ENCODE results near the gene NDUFC1. TPM values are rescaled to one million over a fixed set of nuclear protein-coding genes. Genes with fewer than 3 reads are reported as not detected.

The NDUFC1 gene
- total RNA-seq, 2 experiments from 2014 or later: 56.2 to 60.6 TPM

GRCh38 chr4:139253713-139254112, 48.6 kb downstream of the NDUFC1 start:
- Mint-ChIP-seq H3K9me3 (no peaks in the 10 kb centered on the region), H3K27me3 (no peaks in the 10 kb centered on the region), H3K4me3 (no peak overlapping the region), H3K27ac (no peak overlapping the region), H3K4me1 (ENCODE audit: low read depth) (no peaks in the 10 kb centered on the region), H3K36me3 (ENCODE audit: low read depth) (no peaks in the 10 kb centered on the region)
- intact Hi-C loops (cut with micrococcal nuclease): no loop called here
- DNase-seq (no peak), ATAC-seq (no peak)
- CTCF ChIA-PET: interaction anchor here (1.6 kb wide), 1 partner anchor 26 kb away, joined by 4 read pairs; no protein-coding TSS in a partner anchor
- POLR2A ChIA-PET: no interaction called here
- TF ChIP-seq CTCF (IDR thresholded peaks at IDR 0.05): no peak

DNA sequence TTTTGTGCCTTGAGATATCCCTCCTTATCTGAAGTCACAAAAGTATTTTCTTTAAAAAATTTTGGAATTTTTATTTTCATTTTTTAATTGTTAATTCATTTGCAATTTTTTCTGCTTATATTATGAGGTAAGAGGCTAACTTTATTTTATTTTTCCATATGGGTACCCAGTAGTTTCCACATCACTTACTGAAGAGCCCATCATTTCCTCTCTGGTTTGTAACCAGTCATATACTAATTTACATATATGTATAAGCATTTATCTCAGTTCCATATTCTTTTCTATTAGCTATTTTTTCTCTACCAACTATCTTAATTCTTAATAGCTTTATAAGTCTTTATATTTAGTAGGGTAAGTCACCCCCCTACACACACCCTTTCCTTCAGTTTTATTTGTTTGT, 49.2 kb downstream of the NDUFC1 start:
- no peak for ATAC-seq
- H3K27me3 Mint-ChIP-seq: no peaks in the 10 kb centered on the region
- H3K4me1 Mint-ChIP-seq (ENCODE audit: low read depth): no peaks in the 10 kb centered on the region
- no peak overlapping the region for H3K4me3 Mint-ChIP-seq
- no peak for TF ChIP-seq CTCF (IDR thresholded peaks at IDR 0.05)
- POLR2A ChIA-PET: no interaction called here
- CTCF ChIA-PET: interaction anchor here (0.6 to 1.6 kb wide), 3 partner anchors 13 to 223 kb away, joined by 3 to 4 read pairs (median 3); no protein-coding TSS in a partner anchor
- H3K27ac Mint-ChIP-seq: no peak overlapping the region
- no peak for DNase-seq
- no peaks in the 10 kb centered on the region for H3K9me3 Mint-ChIP-seq
- intact Hi-C loops (cut with micrococcal nuclease): no loop called here
- H3K36me3 Mint-ChIP-seq (ENCODE audit: low read depth): no peaks in the 10 kb centered on the region

DNA sequence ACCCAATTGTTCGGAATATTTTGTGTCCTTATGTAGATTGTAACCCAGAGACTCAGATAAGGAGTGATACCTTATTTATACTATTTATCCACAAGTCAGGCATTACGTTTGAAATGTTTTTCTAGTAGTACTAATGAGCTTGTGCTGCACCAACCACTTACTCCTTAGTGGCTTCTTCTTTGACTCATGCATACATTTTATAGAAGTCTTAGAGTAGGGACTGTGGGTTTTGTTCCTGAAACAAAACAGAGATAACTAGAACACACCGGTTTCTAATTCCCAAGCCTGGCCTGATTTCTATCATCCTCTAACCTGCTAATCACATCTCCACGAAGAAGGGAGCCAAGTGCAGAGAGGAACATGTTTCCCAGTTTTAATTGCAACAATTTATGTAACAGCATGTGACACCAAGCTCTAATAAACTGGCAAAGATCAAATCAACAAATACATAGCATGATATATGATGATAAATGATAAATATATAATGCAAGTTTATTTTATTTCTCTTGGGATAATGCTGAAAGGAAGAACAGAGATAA, 54.5 kb downstream of the NDUFC1 start:
- no peak overlapping the region for H3K27ac Mint-ChIP-seq
- no peaks in the 10 kb centered on the region for H3K4me1 Mint-ChIP-seq (ENCODE audit: low read depth)
- H3K27me3 Mint-ChIP-seq: no peaks in the 10 kb centered on the region
- H3K9me3 Mint-ChIP-seq: no peaks in the 10 kb centered on the region
- TF ChIP-seq CTCF (IDR thresholded peaks at IDR 0.05): no peak
- intact Hi-C loops (cut with micrococcal nuclease): no loop called here
- H3K36me3 Mint-ChIP-seq (ENCODE audit: low read depth): no peaks in the 10 kb centered on the region
- ATAC-seq (no peak), DNase-seq (no peak)
- ChIA-PET POLR2A (no interaction called here), CTCF (no interaction called here)
- no peak overlapping the region for H3K4me3 Mint-ChIP-seq

DNA sequence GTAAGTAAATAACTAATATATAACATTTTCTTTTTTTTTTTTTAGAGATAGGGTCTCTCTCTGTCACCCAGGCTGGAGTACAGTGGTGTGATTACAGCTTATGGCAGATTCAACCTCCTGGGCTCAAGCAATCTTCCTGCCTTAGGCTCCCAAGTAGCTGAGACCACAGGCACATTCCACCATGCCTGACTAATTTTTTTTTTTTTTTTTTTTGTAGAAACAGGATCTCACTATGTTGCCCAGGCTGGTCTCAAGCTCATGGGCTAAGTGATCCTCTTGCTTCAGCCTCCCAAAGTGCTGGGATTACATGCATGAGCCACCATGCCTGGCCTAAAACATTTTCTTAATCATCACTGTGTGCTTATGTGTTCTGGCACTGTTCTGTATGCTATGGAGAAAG, 55.0 kb downstream of the NDUFC1 start:
- H3K9me3 Mint-ChIP-seq: no peaks in the 10 kb centered on the region
- no peak for DNase-seq
- H3K4me3 Mint-ChIP-seq: no peak overlapping the region
- intact Hi-C loops (cut with micrococcal nuclease): no loop called here
- H3K27ac Mint-ChIP-seq: no peak overlapping the region
- no peak for ATAC-seq
- ChIA-PET CTCF (no interaction called here), POLR2A (no interaction called here)
- H3K27me3 Mint-ChIP-seq: no peaks in the 10 kb centered on the region
- H3K4me1 Mint-ChIP-seq (ENCODE audit: low read depth): no peaks in the 10 kb centered on the region
- no peaks in the 10 kb centered on the region for H3K36me3 Mint-ChIP-seq (ENCODE audit: low read depth)
- TF ChIP-seq CTCF (IDR thresholded peaks at IDR 0.05): no peak

DNA sequence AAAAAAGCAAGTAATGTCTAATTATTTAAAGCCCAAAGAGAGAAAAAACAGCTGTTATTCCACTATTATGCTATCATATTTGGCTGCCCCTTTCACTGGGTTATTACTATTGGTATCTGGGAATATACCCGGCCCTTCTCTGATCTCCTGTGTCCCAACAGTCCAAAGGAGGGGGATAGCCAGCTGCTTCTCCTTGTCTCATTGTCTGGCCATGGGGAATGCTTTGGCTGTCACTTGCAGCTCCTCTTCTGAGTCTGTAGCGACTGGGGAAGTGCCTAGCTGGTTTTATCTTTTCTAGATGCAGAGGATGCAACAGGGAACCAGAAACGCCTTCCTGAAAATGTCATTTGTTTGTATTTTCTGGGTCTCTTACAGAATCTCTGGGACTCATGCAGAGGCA, 56.1 kb downstream of the NDUFC1 start:
- DNase-seq (no peak), ATAC-seq (no peak)
- H3K4me3 Mint-ChIP-seq: no peak overlapping the region
- CTCF ChIA-PET: interaction anchor here (0.8 to 1.0 kb wide), 2 partner anchors 10 to 49 kb away, joined by 3 read pairs; no protein-coding TSS in a partner anchor
- H3K4me1 Mint-ChIP-seq (ENCODE audit: low read depth): no peaks in the 10 kb centered on the region
- no peak for TF ChIP-seq CTCF (IDR thresholded peaks at IDR 0.05)
- POLR2A ChIA-PET: no interaction called here
- no peak overlapping the region for H3K27ac Mint-ChIP-seq
- intact Hi-C loops (cut with micrococcal nuclease): no loop called here
- no peaks in the 10 kb centered on the region for H3K36me3 Mint-ChIP-seq (ENCODE audit: low read depth)
- H3K27me3 Mint-ChIP-seq: no peaks in the 10 kb centered on the region
- no peaks in the 10 kb centered on the region for H3K9me3 Mint-ChIP-seq

Data from activated CD8-positive, alpha-beta T cell treated with anti-CD3 and anti-CD28 coated beads for 36 hours (primary cell).